ENCODE measurements around the gene CPNE2.

CPNE2 gene

GRCh38 chr16:57084257-57084770 is 8.1 kb upstream of the CPNE2 start:
- TF ChIP-seq GATA2 (IDR thresholded peaks at IDR 0.05; ENCODE audit: low read depth, low read length) (peak; percentile 82), GATA3 (IDR thresholded peaks at IDR 0.05; ENCODE audit: low read depth, low read length) (no peak)

- no peak for TF ChIP-seq GATA3 (IDR thresholded peaks at IDR 0.05; ENCODE audit: low read depth, low read length)
- TF ChIP-seq GATA2 (IDR thresholded peaks at IDR 0.05; ENCODE audit: low read depth, low read length) = no peak
Measured at GRCh38 chr16:57084996-57085395, 7.4 kb upstream of the CPNE2 start.

- TF ChIP-seq GATA2 (IDR thresholded peaks at IDR 0.05; ENCODE audit: low read depth, low read length) = no peak
- no peak for TF ChIP-seq GATA3 (IDR thresholded peaks at IDR 0.05; ENCODE audit: low read depth, low read length)
Measured at GRCh38 chr16:57087003-57087402, 5.4 kb upstream of the CPNE2 start.

- no peak for TF ChIP-seq GATA2 (IDR thresholded peaks at IDR 0.05; ENCODE audit: low read depth, low read length)
- TF ChIP-seq GATA3 (IDR thresholded peaks at IDR 0.05; ENCODE audit: low read depth, low read length) = no peak
Measured at GRCh38 chr16:57089406-57089805, 3.0 kb upstream of the CPNE2 start.

- TF ChIP-seq GATA2 (IDR thresholded peaks at IDR 0.05; ENCODE audit: low read depth, low read length) (no peak), GATA3 (IDR thresholded peaks at IDR 0.05; ENCODE audit: low read depth, low read length) (no peak)
Measured at GRCh38 chr16:57091200-57091974, 996 bp upstream of the CPNE2 start.

GRCh38 chr16:57092786-57093411 is 516 bp downstream of the CPNE2 start:
- TF ChIP-seq GATA3 (IDR thresholded peaks at IDR 0.05; ENCODE audit: low read depth, low read length) (no peak), GATA2 (IDR thresholded peaks at IDR 0.05; ENCODE audit: low read depth, low read length) (no peak)

GRCh38 chr16:57093666-57094564 is 1.5 kb downstream of the CPNE2 start:
- TF ChIP-seq GATA2 (IDR thresholded peaks at IDR 0.05; ENCODE audit: low read depth, low read length) (no peak), GATA3 (IDR thresholded peaks at IDR 0.05; ENCODE audit: low read depth, low read length) (no peak)

GRCh38 chr16:57094911-57095310 is 2.5 kb downstream of the CPNE2 start:
- TF ChIP-seq GATA3 (IDR thresholded peaks at IDR 0.05; ENCODE audit: low read depth, low read length) = no peak
- no peak for TF ChIP-seq GATA2 (IDR thresholded peaks at IDR 0.05; ENCODE audit: low read depth, low read length)

- TF ChIP-seq GATA2 (IDR thresholded peaks at IDR 0.05; ENCODE audit: low read depth, low read length) (no peak), GATA3 (IDR thresholded peaks at IDR 0.05; ENCODE audit: low read depth, low read length) (no peak)
Measured at GRCh38 chr16:57096192-57096591, 3.8 kb downstream of the CPNE2 start.

- no peak for TF ChIP-seq GATA2 (IDR thresholded peaks at IDR 0.05; ENCODE audit: low read depth, low read length)
- TF ChIP-seq GATA3 (IDR thresholded peaks at IDR 0.05; ENCODE audit: low read depth, low read length) = no peak
Measured at GRCh38 chr16:57096793-57097192, 4.4 kb downstream of the CPNE2 start.

GRCh38 chr16:57098188-57098841 is 5.9 kb downstream of the CPNE2 start:
- TF ChIP-seq GATA2 (IDR thresholded peaks at IDR 0.05; ENCODE audit: low read depth, low read length) (no peak), GATA3 (IDR thresholded peaks at IDR 0.05; ENCODE audit: low read depth, low read length) (no peak)

GRCh38 chr16:57100445-57100844 is 8.1 kb downstream of the CPNE2 start:
- TF ChIP-seq GATA3 (IDR thresholded peaks at IDR 0.05; ENCODE audit: low read depth, low read length) (no peak), GATA2 (IDR thresholded peaks at IDR 0.05; ENCODE audit: low read depth, low read length) (no peak)

Measured in SH-SY5Y (cell line).